Left ventricle myocardium inferior (tissue), 1 donor: ENCODE measurements around the gene FOXE3. TPM values are rescaled to one million over a fixed set of nuclear protein-coding genes. Genes with fewer than 3 reads are reported as not detected.

Experiments
- DNase-seq: peaks from one replicate; pipeline ENCODE4 v3.0.0-alpha.2; 2020
- H3K27ac ChIP-seq: fragments of 200-600 bp; replicated peaks from 2 replicates; pipeline ENCODE4 v1.8.0; 2021
- H3K27me3 ChIP-seq: fragments of 200-600 bp; 2 replicates; pipeline ENCODE4 v1.8.0; 2021; ENCODE audit warnings: low read depth
- H3K36me3 ChIP-seq: fragments of 200-600 bp; 2 replicates; pipeline ENCODE4 v1.8.0; 2021
- H3K4me1 ChIP-seq: fragments of 200-600 bp; 2 replicates; pipeline ENCODE4 v1.8.0; 2021
- H3K4me3 ChIP-seq: fragments of 200-600 bp; 2 replicates; pipeline ENCODE4 v1.8.0; 2021; ENCODE audit warnings: mild to moderate bottlenecking, moderate library complexity
- H3K9me3 ChIP-seq: fragments of 200-600 bp; replicated peaks from 2 replicates; pipeline ENCODE4 v1.8.0; 2021
- CTCF ChIP-seq: fragments of 200-600 bp; IDR thresholded peaks from 2 replicates; pipeline ENCODE4 v1.8.0; 2021; ENCODE audit warnings: antibody characterized with exemption, mild to moderate bottlenecking, borderline replicate concordance
- intact Hi-C: fragments of 100-400 bp; cut with micrococcal nuclease; formaldehyde crosslinking; loops from one replicate; pipeline ENCODE4 v1.11.0; 2022
- total RNA-seq: library from RNA; stranded (reverse); fragmentation: NEBNext Ultra II Directional; extraction: Animal tissue kit (Norgen Biotek cat#: 25700); gene quantifications from one replicate; pipeline ENCODE4 v1.2.1, GENCODE V29; 2021
- donor health status: DM: no; HTN: yes; CAD: no; lungs with severe emphysema.

Gene FOXE3
- total RNA-seq, 1 donor from 2014 or later, result not detected

GRCh38 chr1:47444297-47444561, 28.1 kb downstream of the FOXE3 start:
- peaks cover 100% of the 10 kb centered on the region for H3K27me3 ChIP-seq
- intact Hi-C loops, result no loop called here
- no peak for TF ChIP-seq CTCF

GRCh38 chr1:47444562-47445465, 28.7 kb downstream of the FOXE3 start:
- H3K9me3 ChIP-seq, result no peaks in the 10 kb centered on the region
- H3K4me3 ChIP-seq, result peak overlapping the region; percentile 54
- peaks cover 25% of the 10 kb centered on the region for H3K4me1 ChIP-seq
- no peak for TF ChIP-seq CTCF
- intact Hi-C loops, result no loop called here
- peaks cover 100% of the 10 kb centered on the region for H3K27me3 ChIP-seq
- no peak overlapping the region for H3K27ac ChIP-seq
- DNase-seq, result no peak
- no peaks in the 10 kb centered on the region for H3K36me3 ChIP-seq

More at GRCh38 chr1:47444297-47444561, 28.1 kb downstream of the FOXE3 start:
- Histone ChIP-seq H3K27ac (no peak overlapping the region), H3K9me3 (no peaks in the 10 kb centered on the region), H3K4me1 (peaks cover 26% of the 10 kb centered on the region), H3K36me3 (no peaks in the 10 kb centered on the region), H3K4me3 (peak overlapping the region; percentile 54)
- DNase-seq, result no peak

DNA sequence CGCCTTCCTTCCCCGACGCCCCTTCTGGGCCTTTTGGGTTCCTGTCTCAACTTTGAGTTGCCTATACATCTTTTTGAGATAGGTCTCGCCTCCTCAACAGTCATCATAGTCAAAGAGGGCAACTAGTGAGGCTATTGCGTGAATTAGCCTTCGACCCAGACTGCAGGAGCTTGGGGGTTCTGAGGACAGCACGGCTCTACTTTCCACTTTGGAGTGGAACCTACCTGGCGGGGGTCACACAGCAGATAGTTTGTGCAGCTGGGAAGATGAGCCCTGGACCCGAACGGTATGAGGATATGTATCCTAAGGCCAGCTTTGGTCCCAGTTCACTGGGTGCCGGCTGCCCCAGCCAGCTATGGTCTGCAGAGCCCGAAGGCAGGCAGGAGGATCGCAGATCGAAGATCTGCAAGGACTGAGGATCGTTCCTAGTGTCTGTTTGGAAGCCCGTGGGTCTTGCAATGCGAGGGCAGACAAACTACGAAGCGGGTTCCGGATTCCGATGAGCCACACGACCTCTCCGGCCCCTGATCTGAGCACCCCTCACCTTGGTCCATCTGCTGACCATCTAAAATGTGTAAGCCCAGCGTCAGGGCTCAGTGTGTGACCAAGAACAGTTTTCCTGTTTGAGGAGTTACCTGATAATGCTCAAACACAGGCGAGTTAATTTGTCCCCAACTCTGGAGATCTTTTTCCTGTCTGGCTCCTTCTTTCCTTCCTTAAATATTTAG, 29.9 kb downstream of the FOXE3 start:
- no peaks in the 10 kb centered on the region for H3K36me3 ChIP-seq
- no peak for DNase-seq
- peaks cover 100% of the 10 kb centered on the region for H3K27me3 ChIP-seq
- no peak overlapping the region for H3K27ac ChIP-seq
- intact Hi-C loops, result no loop called here
- no peaks in the 10 kb centered on the region for H3K9me3 ChIP-seq
- no peak for TF ChIP-seq CTCF
- peaks cover 24% of the 10 kb centered on the region for H3K4me1 ChIP-seq
- no peak overlapping the region for H3K4me3 ChIP-seq

DNA sequence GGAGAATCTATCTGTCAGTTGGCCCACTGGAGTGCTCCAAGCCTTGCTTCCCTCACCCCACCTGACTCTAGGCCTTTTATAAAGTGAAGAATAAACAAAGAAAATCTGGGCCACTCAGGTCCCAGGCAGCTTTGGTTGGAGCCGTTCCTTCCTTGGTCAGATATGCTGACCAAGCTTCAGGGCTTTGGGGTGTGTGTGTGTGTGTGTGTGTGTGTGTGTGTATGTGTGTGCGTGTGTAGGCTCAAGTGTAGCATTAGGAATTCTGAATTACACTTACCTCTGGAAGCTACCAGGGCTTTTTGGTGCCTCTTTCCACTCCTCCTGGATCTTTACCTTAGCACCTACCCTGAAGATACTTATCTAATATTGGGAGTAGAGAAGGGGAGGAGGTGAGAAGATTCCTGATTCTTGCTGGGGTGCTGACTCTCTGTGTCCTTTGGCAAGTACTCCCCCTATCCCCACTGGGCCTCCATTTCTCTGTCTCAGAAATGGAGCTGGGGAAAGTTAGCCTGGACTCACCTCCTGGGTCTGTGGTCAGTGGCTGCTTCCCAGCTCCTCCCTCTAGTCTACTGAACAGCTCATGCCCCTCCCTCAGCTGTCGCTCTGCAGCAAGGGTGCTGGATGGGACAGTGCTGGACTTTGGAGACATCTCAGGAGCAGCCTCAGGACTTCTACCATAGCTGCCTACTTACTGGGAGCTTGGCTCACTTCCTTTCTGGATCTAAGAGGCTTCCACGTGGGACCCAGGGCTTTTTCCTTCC, 32.6 kb downstream of the FOXE3 start:
- TF ChIP-seq CTCF, result no peak
- no peaks in the 10 kb centered on the region for H3K36me3 ChIP-seq
- peaks cover 100% of the 10 kb centered on the region for H3K27me3 ChIP-seq
- H3K4me1 ChIP-seq, result peaks cover 21% of the 10 kb centered on the region
- H3K9me3 ChIP-seq, result no peaks in the 10 kb centered on the region
- H3K27ac ChIP-seq, result no peak overlapping the region
- DNase-seq, result no peak
- H3K4me3 ChIP-seq, result no peak overlapping the region
- intact Hi-C loops, result no loop called here

DNA sequence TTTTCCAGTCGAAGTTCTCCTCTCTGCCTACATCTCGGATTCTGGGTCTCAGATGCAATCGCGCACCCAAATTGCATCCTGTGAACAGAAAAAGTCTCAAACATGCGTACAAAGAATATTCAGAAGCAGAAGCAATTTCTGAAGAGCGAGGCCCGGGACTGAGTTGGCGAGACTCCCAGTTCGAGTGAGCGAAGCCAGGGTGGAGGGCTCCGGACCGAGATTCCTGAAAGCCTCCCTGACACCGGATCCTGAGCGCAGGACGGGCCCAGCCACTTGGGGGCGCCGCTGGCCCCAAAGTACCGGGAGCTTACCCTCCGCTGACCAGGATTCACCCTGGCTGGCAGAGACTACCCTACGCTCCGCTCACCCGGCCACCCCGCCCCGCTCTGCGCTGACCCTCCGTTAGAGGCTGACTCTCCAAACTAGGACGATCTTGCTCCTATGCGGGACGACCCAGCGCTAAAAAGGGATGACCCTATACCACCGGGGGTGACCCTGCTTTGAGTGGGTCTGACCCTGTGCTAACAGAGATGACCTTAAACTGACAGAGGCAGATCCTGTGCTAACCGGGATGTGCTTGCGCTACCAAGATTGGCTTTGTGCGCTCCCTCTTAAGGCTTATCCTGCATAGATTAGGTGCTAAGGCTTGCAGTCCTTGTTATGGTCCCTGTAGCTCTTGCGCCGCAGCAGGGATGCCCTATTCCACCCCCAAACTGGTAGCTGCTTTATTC, 33.9 kb downstream of the FOXE3 start:
- no peak overlapping the region for H3K4me3 ChIP-seq
- peaks cover 100% of the 10 kb centered on the region for H3K27me3 ChIP-seq
- peaks cover 7% of the 10 kb centered on the region for H3K4me1 ChIP-seq
- no peak overlapping the region for H3K27ac ChIP-seq
- no peaks in the 10 kb centered on the region for H3K9me3 ChIP-seq
- no peaks in the 10 kb centered on the region for H3K36me3 ChIP-seq
- peak; percentile 31 for DNase-seq
- peak; percentile 57 for TF ChIP-seq CTCF
- intact Hi-C loops, result no loop called here
